Astrocyte (in vitro differentiated cells and primary cell): ENCODE data around the gene L3MBTL4. TPM values are rescaled to one million over a fixed set of nuclear protein-coding genes. Genes with fewer than 3 reads are reported as not detected.

Experiments
- microRNA-seq: library from miRNA; unstranded; fragments of <30 nt; microRNA quantifications from one replicate; pipeline ENCODE4 v1.2.0, GENCODE V29; 2020
- total RNA-seq: library from RNA; stranded (reverse); gene quantifications from 2 replicates; pipeline ENCODE4 v1.2.1, GENCODE V29; 2021

L3MBTL4 gene
- total RNA-seq, 1 donor from 2014 or later = 0.52 TPM

Small RNA genes lying within 50 kb of the gene (microRNA-seq; reads per million reads assigned to microRNA genes)
- not detected for gene MIR4317
